GM21576 (cell line): Measurements from ENCODE around the gene TRIM3.
"Not testable (repeated sequence)": the region's sequence is repeated elsewhere in the genome, so short reads cannot be mapped to it uniquely, and the experiment has no call there.

Source experiments
- ATAC-seq: cut with Tn5 transposase; IDR thresholded peaks from one replicate; pipeline ENCODE4 v1.9.1; 2021; ENCODE audit warnings: mild to moderate bottlenecking, moderate library complexity; ENCODE audit not compliant: unreplicated experiment

The TRIM3 gene

GRCh38 chr11:6473451-6474412 lies at the start of gene TRIM3:
TSS of gene TRIM3 (minus strand) at chr11:6473941. CDS start at chr11:6465695, 8,246 bp downstream.
- no peak for ATAC-seq

- ATAC-seq, result no peak
These were observed 49.5 kb upstream of the TRIM3 start for GRCh38 chr11:6523253-6523652.

GRCh38 chr11:6521946-6522345 lies 48.2 kb upstream of the TRIM3 start:
- ATAC-seq, result not testable (repeated sequence)

GRCh38 chr11:6520265-6520664 lies 46.5 kb upstream of the TRIM3 start:
- no peak for ATAC-seq

GRCh38 chr11:6516865-6517264 lies 43.1 kb upstream of the TRIM3 start:
- no peak for ATAC-seq

- no peak for ATAC-seq
These were observed 32.0 kb upstream of the TRIM3 start for GRCh38 chr11:6505577-6506240.

GRCh38 chr11:6504166-6504565 lies 30.4 kb upstream of the TRIM3 start:
- no peak for ATAC-seq

GRCh38 chr11:6502382-6502781 lies 28.6 kb upstream of the TRIM3 start:
- ATAC-seq, result no peak

DNA sequence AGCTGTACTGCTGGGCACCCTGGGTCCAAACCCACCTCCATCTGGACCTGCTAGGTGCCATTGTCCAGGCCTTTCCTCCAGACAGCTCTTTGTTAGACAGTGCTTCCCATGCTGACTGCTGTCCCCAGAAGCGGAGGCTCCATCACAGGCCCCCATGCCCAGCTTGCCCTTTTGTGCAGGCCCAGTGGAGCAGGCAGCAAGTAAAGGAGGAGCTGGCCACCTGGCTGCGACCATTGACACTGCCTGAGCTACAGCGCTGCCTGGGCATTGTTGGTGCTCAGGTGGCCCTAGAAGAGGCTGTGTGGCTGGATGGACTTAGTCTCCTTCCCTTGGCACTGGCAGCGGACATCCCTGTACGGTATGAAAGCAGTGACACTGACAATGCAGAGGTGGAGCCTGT lies 24.8 kb upstream of the TRIM3 start:
- no peak for ATAC-seq

DNA sequence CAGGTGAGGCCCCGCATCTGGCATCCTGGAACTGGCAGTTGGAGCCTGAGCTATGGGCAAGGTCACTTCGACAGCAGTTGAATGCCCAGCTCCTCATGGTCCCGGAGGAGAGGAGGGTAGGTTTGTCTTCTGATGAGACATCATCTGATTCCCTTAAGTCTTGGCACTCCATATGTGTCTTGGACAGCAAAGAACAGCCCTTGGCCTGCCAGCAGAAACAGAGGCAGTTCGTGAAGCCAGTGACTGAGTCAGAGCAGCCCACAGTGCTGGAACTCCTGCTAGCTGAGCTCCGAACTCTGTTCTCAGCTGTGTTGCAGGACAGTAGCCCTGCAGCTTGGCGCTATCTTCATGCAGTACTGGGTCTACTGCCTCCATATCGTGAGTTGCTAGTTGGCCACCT lies 24.4 kb upstream of the TRIM3 start:
- no peak for ATAC-seq

GRCh38 chr11:6497069-6497839 lies 23.5 kb upstream of the TRIM3 start, which contains the start of gene DNHD1:
TSS of gene DNHD1 (plus strand) at chr11:6497280. CDS start at chr11:6498216, 936 bp downstream.
- no peak for ATAC-seq

DNA sequence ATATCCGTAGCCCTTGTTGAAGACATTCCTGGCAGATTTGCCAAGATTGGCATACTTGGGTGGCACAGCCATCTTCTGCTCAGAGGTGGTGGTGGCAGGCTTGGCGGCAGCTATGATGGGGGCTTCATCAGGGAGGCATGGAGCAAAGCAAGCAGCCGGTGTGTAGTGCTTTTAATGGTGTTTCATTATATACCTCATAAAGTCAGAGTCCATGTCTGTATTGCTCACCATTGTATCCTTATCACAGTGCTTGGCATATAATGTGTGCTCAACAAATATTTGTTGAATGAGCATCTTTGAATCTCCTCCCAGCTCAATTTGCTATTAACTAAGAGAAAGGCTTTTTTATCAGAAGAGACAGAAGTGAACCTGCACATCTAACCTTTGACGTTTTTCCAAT lies 15.6 kb upstream of the TRIM3 start:
- ATAC-seq, result no peak

DNA sequence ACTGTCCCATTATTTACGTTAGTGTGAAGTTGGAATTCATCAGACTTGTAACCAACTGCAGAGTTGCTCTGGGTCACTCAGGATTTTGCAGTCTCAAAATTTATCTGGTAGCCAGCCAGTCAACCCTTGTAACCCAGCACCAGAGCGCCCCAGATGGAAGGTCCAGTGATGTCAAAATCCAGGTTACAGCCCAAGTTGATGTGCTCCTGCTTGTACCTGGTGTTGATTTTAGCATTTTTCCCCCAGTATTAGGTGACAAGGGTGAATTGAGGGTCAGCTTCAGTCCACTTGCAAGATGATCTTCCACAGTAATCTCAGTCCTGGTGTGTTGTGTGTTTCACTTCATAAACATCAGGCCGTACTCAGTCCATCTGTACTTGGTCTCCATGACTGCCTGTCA lies 15.1 kb upstream of the TRIM3 start:
- ATAC-seq, result no peak

DNA sequence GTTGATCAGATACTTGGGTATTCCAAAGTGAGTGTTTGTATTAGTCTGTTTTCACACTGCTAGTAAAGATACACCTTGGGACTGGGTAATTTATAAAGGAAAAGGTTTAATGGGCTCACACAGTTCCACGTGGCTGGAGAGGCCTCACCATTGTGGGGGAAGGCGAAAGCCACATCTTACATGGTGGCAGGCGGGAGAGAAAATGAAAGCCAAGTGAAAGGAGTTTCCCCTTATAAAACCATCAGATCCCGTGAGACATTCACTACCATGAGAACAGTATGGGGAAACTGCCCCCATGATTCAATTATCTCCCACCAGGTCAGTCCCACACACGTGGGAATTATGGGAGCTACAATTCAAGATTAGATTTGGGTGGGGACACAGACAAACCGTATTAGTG lies 14.6 kb upstream of the TRIM3 start:
- no peak for ATAC-seq

GRCh38 chr11:6486938-6487337 lies 13.2 kb upstream of the TRIM3 start:
- ATAC-seq, result no peak

GRCh38 chr11:6486256-6486655 lies 12.5 kb upstream of the TRIM3 start:
- ATAC-seq, result no peak

DNA sequence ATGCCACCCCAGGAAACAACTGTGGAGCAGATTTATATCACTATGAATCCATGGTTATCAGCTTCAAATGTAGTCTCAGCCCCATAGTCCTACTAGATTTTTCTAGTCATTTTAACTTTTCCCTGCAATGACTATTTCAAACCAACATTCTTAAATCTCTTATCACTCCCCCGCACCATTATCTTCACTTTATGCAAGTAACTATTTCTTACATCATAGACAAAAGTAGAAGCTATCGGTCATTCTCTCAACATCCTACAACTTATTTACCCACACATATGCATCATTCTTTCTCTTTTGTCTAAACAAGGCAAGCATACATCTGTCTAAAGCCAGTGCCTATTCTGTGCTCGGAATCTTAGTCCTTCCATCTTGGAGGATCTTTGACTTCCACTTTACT lies 11.9 kb upstream of the TRIM3 start:
- no peak for ATAC-seq

- no peak for ATAC-seq
These were observed 9.3 kb upstream of the TRIM3 start for GRCh38 chr11:6483015-6483414.

DNA sequence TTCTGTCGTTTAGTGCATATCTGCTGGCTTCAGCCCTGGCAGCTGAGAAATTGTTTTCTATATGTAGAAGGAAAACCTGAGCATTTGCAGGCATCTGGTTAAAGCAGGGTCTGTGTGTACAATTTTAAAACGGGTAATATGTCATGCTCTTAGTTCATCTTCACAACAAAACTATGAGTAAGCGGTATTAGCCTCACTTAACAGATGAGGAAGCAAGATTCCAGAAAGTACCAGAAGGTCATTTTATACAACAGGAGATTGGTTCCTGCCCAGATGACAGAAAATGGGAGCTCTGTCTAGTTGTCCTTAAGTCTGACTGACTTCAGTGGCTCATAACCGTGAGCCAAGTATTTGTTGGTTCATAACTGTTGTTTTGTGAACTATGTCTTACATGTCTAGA lies 8.7 kb upstream of the TRIM3 start:
- ATAC-seq, result no peak

DNA sequence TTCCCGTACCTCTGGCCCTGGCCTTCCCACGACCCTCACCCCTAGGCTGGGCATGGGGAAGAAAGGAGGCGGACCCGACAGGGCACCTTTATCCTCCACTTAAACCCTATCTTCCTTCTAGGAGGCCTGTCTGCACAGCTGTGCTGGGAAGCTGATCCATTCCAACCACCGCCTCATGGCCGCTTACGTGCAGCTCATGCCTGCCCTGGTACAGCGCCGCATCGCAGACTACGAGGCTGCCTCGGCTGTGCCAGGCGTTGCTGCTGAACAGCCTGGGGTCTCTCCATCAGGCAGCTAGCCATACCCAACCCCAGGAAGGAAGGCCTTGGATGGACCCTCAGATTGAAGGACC lies 8.2 kb upstream of the TRIM3 start:
- ATAC-seq, result no peak
